ENCODE measurements around the gene C10orf71.

The C10orf71 gene

GRCh38 chr10:49362596-49363260, 63.8 kb downstream of the C10orf71 start:
- DNase-seq, result no peak

GRCh38 chr10:49363309-49364031, 64.5 kb downstream of the C10orf71 start:
- DNase-seq, result no peak

- no peak for DNase-seq
These were observed 65.1 kb downstream of the C10orf71 start for GRCh38 chr10:49364051-49364450.

GRCh38 chr10:49364747-49365146, 65.8 kb downstream of the C10orf71 start:
- no peak for DNase-seq

- DNase-seq, result no peak
These were observed 66.3 kb downstream of the C10orf71 start for GRCh38 chr10:49365275-49365674.

- DNase-seq, result no peak
These were observed 66.9 kb downstream of the C10orf71 start for GRCh38 chr10:49365675-49366415.

- no peak for DNase-seq
These were observed 67.5 kb downstream of the C10orf71 start for GRCh38 chr10:49366460-49366859.

GRCh38 chr10:49367600-49367999, 68.6 kb downstream of the C10orf71 start:
- DNase-seq, result no peak

- no peak for DNase-seq
These were observed 69.3 kb downstream of the C10orf71 start for GRCh38 chr10:49368256-49368655.

- DNase-seq, result no peak
These were observed 70.5 kb downstream of the C10orf71 start for GRCh38 chr10:49369216-49370162.

GRCh38 chr10:49370326-49371100, 71.5 kb downstream of the C10orf71 start:
- DNase-seq, result no peak

GRCh38 chr10:49371967-49372366, 73.0 kb downstream of the C10orf71 start:
- no peak for DNase-seq

GRCh38 chr10:49373361-49373760, 74.4 kb downstream of the C10orf71 start:
- no peak for DNase-seq

GRCh38 chr10:49374740-49375139, 75.8 kb downstream of the C10orf71 start:
- no peak for DNase-seq

- no peak for DNase-seq
These were observed 76.6 kb downstream of the C10orf71 start for GRCh38 chr10:49375611-49376010.
